Myocyte (in vitro differentiated cells): ENCODE data around the gene SCARB1. TPM values are rescaled to one million over a fixed set of nuclear protein-coding genes. Genes with fewer than 3 reads are reported as not detected.

Experiments
- DNase-seq: peaks from one replicate; pipeline ENCODE4 v3.0.0-alpha.2; 2012; ENCODE audit warnings: low read depth
- total RNA-seq: library from RNA; depleted of rRNA; stranded (reverse); fragments of >200 nt; gene quantifications from 2 replicates; pipeline ENCODE4 v1.2.3, GENCODE V29; 2014

The SCARB1 gene
- total RNA-seq, 1 donor from 2014 or later, result 8.1 TPM

DNA sequence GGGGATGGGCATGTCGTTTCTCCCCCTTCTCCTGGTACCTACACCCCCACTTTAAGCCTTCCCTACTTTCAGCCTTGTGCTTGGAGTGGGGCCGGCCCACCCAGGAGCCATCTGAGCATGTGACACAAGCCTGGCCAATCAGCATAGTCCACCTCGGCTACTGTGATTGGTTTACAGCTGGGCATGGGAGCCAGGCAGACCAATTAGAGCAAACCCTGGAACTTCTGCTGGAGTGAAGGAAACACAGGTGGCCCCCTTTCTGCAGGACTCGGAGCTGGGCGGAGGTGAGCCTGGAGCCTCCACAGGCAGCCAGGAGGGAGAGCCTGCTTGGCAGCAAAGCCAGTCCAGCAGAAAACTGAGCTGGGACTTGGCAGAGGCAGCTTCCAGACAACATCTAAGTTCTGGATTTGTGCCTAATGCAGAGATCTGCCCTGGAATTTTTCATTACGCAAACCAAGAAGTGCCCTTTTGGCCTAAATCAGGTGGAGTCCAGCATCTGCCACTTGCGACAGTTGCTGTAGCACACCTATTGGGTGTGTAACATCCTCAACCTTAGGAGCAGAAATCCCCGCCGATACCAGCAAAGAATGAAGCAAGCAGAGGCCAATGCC, 59.5 kb downstream of the SCARB1 start:
- DNase-seq, result no peak

DNA sequence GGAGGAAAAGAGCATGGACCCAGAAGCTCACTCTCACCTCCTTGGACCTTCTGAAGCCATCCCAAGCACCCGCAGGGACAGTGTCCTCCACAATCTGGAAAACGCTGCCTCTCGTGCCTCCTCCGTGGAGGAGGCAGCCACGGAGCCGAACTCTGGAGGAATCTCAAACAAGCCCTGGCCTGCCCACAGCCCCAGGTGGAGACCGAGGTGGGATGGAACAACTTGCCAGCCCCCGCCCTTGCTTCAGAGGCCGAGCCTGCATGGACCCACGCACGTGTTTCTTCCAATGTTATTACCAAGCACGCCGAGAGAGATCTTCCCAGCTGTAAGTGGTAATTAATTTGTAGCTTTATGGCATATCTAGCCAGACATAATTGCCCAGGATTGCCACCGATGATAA, 61.3 kb downstream of the SCARB1 start:
- no peak for DNase-seq

DNA sequence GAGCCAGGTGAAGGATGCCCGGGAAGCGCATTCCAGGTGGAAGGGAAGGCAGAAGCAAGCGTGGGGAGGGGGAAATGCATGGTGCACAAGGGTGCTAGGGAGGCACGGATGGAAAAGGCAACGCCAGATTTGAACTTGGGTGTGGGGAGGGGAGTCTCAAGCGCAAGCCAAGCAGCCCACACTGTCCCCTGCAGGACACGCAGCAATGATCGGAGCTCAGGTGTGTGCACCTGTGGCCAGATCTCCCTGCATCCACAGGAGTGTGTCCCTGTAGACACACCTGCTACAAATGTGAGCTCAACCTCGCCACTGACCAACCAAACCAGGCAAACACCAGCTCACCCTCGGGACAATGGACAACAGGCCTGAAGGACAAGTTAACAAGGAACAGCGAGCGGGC, 63.2 kb downstream of the SCARB1 start:
- DNase-seq, result no peak

DNA sequence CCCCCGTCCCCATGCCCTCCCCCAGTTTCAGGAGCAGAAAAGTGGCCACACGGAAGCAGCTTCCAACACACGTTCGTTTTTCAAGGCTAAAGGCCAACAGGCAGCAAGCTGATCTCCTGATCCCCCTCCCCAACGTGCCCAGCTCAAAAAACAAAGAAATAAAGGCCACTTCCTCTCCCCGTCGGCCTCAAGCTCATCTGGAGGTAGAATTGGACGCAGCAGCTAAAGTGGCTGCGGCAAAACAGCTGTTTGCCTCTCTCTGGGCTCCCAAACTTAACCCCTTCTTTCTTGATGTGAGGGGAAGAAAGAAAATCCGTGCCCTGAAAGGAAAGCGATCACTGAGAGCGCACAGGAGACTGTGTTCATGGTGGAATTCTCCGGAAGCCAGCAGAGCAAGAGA, 66.3 kb downstream of the SCARB1 start:
- no peak for DNase-seq

DNA sequence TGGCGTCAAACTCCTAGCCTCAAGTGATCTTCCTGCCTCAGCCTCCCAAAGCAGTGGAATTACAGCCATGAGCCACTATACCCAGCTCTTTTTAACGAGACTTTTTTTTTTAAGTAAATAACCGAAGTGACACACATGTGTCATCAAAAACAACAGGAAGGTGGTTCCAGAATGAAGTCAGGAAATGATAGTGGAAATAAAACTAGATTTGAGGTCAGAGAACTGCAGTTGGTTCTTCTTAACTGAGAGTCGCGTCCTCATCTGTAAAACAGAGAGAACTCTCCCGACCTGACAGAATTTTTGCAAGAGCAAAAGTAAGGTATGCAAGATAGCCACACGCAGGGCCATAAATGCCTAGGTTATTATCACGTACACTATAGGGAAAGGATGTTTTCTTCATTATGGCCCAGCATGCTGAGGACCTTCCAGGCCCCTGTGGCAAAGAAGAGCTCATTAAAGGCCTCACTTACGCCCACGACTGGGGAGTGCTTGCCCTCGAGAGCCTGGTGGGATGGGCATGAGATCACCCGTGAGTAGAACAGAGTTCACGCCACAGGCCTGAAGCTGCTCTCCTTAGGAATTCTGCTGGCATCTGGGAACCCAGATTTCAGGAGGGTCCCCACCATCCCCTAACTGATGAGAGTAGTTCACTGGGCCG, 67.2 kb downstream of the SCARB1 start:
- DNase-seq, result no peak

DNA sequence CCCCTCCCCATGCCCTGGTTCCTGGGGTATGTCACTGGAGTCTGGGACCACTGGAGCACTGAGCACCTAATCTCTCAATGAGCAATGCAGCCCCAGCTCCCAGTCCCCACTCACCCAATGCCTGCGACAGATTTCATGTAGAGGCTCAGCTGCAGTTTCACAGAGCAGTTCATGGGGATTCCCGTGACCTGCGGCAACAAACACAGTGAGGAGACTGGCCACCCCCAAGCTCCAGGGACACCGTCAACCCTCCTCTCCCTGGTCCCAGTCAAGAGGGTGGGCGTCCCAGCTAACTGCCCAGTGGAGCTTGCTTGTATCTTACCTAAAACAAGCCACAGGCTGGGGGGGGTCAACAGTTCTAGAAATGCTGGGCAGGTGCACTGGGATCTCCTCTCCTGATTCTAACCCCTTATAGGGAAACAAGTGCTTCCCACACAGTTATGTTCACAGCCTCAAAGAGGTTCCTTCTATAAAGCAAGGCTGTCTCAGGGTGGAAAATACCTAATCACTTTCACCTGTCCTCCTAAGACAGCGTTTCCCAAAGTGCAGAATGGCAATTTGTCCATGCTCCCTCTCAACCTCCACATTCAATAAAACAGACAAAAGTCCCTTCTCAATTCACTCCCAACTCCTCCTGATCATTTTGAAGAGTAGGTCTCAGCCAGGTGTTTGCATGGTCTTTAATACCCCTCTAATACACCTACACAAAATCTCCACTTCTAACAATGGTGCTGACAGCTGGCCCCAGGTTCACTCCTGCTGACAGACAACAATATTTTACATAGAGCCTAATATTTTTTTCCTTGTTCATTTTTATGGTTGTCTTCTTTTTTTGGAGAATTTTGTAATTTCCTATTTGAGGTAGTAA, 68.3 kb downstream of the SCARB1 start:
- DNase-seq, result no peak

DNA sequence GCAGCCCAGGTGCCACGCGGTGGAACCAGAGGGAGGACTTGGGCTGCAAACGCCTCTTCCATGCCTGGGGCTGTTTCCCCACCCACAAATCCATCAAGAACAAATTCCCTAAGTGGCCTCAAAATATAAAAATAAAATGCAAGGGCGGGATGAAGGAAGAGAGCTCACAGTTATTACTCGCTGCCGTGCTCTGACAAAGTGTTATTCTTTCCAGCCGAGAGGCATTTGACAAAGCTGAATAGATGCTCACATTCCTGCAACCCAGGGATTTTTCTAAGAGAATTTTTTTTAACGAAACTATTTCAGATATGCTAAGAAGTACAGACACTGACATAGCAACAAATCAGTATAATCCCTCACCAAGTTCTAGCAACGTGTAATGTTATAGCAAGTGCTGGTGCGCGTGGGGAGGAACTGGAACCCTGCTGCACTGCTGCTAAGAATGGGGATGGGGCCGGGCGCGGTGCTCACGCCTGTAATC, 70.7 kb downstream of the SCARB1 start:
- DNase-seq, result no peak

DNA sequence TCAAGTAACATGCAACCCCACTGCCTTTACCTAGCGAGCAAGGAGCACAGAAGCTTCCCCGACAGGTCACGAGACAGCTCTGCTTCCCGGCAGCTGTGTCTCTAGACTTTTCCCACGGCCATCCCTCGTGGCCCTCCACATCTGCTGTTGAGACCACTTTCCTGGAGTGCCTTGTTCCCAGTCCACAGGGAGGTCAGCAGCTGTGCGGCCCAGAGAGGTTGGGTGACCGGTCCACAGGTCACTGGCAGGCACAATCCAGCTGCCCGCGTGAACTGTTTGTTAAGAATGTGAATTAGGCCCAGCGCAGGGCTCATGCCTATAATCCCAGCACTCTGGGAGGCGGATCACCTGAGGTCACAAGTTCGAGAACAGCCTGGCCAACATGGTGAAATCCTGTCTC, 71.5 kb downstream of the SCARB1 start:
- no peak for DNase-seq

DNA sequence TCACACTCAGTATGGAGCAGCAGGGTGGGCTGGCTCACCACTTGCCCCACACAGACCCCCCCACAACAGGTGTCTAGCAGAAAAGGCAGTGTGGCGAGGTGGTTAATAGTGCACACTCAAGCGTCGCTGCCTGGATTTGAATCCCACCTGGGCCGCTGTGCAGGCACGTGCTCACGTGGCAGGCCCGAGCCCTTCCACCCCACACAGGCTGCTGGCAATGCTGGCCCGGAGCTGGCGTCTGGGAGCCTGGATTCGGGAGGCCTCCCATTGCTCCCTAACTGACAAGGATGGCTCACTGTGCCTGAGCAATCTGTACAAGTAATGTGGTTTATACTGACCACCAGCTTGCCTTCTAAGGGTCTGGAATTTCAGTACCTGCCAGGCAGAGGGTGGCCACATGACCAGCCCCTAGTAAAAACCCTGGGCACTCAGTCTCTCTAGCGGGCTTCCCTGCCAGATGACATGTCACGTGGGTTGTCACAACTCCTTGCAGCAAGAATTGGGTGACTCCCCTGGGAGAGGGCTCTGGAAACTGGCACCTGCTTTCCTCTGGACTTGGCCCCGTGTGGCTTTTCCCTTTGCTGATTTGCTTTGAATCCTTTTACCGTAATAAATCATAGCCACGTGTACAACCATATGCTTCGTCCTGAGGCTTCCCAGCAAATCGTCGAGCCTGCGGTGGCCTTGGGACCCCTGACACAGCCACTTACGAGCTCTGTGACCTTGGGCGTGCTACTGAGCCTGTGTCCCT, 72.8 kb downstream of the SCARB1 start:
- no peak for DNase-seq

DNA sequence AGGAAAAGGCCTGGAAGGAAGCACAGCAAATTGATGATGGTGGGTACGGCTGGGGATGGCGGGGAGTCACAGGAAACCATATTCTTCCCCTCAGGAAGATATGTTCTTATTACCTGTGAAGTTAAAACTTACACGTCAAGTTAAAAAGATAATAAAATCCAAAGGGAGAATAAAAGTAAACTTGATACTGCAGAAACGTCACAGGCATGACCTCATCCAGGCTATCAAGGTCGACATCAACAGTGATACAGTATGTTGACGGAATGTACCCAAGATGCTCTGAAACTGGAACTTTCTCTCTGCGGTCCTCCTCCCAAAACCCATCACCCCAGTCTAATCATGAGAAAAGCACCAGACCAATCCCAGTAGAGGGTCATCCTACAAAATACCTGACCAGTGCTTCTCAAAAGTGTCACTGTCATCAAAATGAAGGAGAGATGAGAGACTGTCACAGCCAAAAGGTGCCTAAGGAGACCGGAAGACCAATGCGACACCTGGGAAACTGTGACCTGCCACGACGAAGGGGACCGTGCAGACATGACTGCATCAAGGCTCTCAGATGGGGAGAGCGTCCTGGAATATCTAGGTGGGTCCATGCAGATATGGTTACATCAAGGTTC, 74.6 kb downstream of the SCARB1 start:
- no peak for DNase-seq

DNA sequence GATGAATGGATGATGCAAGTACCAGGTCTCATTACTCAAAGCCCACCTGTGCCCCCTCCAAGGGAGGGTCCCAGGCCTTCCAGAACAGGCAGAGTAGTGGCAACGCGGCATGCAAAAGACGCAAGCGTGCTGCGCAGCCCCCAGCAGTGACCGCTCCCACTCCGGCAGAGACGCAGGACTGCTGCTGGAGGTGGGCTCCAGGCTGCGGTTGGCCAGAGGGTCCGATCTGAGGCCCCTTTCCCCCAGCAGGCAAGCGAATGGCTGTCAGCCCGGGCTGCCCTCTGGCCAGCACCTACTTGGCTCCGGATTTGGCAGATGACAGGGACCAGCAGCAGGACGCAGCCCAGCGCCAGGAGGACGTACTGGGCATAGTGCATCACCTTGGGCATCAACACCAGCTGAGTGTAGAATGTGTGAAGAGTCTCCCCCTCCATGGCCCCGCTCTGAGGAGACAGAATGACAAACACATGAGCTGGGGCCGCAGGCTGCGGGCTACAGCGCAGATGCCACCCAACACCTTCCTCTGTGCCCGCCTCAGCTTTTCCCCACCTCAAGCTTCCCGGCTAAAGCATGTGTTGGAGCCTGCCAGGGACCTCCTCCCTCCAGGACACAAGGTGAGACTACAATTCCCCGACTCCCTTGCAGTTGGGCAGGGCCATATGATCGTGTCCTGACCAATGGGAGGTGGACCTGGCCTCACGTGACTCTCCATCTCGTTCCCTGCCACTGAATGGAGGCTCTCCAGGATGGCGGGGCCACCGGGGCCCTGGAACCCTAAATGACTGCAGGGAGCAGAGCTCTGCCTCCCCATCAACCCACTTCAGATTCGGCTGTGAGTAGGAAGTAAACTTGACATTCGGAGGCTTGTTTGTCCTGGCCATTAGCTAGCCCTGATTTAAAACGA, 77.4 kb downstream of the SCARB1 start:
- peak; percentile 86 for DNase-seq

DNA sequence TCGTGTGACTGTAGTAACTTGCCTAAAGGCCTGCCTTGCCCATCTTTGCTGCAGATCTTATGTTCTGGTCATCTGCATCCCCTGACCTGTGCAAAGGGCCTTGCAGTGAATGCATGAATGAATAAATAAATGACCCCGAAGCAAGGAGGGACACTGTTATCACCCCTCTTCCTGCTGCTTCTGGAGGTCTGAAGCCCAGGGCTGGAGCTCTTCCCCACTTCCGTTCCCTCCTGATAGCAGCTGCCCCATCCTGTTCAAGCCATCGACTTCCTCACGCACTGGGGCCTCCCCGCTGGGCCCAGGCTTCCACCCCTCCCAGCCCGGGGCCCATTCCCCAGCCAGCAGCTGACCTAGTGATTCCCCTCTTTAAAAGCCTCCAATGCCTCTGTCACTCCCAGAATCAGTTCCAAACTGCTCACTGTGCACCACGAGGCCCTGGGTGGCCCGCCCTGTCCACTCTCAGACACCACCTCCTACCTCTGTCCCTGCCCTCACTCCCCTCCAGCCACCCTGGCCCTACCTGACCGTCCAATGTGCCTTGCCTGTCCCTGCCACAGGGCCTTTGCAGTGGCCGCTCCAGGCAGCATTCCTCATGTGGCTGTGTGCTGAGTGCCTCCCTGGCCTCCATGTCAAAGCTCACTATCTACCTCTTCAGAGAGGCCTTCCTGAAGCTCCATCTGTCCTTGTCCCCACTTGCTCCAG, 78.6 kb downstream of the SCARB1 start:
- no peak for DNase-seq

DNA sequence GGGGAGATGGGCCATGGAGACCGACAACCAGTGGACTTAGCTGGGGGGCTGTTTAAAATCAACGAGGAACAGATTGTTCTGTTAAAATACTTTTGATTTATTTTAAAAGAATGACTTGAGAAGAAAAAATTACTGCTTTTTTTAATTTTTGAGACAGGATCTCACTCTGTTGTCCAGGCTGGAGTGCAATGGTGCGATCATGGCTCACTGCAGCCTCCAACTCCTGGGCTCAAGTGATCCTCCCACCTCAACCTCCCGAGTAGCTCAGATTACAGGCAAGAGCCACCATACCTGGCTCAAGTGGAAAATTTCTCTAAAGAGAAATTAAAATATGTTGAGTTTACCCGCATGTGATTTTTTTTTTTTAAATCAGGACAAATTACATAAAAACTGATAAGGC, 80.6 kb downstream of the SCARB1 start:
- DNase-seq, result no peak

DNA sequence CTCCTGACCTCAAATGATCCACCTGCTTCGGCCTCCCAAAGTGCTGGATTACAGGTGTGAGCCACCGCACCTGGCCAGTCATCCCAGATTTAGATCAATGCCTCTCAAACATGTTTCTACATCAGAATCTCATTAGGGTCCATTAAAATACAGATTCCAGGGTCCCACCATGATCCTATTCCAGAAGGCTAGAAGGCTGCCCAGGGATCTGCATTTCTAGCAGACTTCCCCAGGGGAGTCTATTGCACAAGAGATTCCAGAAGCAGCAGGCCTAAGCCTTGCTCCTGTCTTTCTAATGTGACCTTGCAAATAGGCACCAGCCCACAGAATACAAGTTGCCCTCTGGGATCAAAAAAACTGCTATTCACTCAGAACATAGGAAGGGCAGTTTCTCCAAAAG, 81.5 kb downstream of the SCARB1 start:
- DNase-seq, result no peak

DNA sequence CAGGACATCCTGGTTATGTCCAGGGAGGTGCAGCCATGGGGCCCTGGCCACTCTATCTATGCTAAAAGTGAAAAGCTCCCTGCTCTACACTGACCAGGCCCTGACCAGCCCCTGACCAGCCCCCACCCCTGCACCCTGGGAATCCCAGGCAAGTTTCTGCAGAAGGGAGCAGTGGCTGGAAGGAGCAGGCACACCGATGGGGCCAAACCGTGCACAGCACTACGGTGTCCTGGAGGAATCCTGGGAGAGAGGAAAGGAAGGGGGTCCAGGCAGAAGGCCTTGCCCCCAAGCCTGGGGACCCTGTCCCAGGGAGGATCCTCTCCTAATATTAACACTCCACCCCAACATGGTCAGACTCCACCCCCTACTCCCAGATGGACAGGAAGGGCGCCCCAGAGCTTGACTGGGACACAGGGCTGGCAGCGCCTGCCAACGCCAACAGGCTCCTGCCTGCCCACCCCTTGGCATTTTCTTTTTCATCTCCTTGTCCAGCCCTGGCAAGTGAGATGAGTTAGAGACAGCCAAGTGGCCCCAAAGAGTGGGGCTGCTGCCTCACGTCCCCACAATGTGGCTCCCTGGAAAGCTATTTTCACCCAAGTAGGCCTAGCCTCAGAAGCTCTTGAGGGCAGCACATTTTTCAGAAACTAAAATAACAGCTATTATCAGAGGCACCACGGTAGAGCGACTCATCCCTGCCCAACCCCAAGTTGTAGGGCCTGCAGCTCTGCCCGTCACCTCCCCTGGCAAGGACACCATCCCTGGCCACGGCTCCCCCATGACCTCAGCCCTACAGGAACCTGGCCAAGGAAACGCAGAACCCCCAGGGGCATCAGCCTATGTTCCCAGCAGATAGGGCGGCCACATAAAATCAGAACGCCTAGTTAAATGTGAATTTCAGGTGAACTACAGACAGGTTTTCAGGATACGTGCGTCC, 82.6 kb downstream of the SCARB1 start:
- DNase-seq, result no peak

DNA sequence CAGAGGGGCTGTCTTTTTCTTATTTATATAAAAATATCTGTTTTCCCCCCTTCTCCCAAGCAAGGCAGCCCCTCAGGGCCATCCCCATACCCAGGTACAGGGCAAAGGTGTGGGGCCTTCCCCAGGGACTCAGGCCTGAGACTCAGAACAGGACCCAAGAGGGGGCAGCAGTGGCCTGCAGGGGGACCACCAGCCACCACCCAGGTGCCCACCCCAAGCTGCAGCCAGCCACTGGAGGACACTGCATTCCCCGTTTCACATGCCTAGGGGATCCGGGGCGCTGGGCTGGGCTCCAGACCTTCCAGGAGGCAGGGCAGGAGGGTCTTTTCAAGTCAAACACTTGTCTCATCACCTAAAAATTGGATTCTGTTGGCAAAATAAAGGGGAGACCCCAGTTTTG, 83.3 kb downstream of the SCARB1 start:
- no peak for DNase-seq

DNA sequence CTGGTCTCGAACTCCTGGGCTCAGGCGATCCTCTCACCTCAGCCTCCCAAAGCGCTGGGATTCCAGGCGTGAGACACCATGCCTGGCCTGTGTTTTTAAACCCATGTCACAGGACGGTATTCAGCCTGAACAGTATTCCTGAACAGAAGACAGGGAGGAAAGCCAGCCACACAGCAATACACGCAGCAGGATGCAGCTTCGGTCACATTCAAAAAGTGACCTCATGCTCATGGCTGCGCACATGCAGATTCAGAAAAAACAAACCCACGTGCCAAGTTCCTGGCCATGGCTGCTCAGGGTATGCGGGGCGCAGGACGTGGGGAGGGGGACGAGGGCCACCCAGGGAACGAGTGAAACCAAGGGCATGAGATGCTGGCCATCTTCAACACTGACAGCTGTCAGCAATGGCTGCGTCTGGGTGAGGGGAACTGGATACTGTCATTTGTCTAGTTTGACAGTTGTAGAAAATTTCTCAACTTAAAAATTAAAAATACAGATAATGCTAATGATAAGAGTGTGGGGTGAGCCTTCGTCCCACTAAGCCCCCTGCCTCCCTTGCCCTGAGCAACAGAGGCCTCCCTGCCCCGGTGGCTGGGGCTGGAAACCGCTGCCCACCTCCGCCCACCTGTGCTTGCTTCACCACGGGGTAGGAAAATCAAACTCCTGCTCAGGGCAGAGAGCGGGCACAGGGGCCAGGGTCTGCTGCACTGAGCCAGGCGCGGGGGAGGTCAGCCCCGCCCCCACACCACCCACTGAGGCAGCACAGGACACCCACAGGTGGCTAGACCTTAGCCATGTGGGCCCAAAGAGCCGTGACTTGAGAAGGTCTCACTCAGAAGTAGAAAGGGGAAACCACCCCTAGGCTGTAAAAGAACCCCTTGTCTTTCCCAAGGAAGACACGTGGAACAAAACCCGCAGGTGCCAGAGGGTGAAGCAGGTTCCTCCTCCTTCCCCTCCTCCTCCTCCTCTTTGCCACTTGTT, 84.2 kb downstream of the SCARB1 start:
- no peak for DNase-seq
